ENCODE results near the gene GPR32.
A peak's percentile ranks its signal among the peaks of the same experiment; 100 is the strongest.
"Not testable (repeated sequence)": the region's sequence is repeated elsewhere in the genome, so short reads cannot be mapped to it uniquely, and the experiment has no call there.

GPR32 gene

DNA sequence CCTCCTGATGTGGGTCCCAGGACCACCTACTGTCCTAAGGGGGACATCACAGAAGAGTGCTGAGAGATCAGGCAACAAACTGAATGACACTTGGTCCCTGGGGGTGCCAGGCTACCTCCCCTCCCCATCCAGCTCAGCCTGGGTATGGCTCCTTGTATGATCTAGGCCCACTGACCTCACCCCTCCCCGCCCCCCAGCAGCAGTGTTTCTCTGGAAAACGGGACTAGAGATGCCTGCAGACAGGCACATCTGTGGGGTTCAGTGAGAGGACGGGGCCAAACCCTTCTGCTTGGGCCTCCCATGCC, 29.2 kb downstream of the GPR32 start:
- DNase-seq (ENCODE audit: low read depth in 2 of 3, low spot score in 1 of 3), result no peak

DNA sequence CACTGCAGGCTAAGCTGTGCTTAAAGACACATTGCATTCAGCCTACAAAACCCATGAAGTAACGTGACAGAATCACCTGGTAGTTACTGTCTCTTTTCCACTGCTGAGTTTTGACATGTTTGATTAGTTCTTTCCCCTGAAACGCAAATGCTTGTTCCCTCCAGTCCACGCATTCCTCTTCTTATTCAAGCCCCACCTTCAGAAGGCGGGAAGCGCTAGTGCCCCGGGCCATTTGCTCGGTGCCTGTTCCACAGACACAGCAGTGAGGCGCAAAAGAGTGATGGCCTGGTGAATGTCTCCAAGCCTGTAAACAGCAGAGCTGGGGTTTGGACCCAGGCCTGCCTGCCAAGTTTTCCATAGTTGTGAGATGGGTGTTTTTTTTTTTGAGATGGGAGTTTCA, 30.8 kb downstream of the GPR32 start:
- DNase-seq (ENCODE audit: low read depth in 2 of 3, low spot score in 1 of 3), result no peak

GRCh38 chr19:50803633-50804419, 33.6 kb downstream of the GPR32 start:
- no peak for DNase-seq (ENCODE audit: low read depth in 2 of 3, low spot score in 1 of 3)

DNA sequence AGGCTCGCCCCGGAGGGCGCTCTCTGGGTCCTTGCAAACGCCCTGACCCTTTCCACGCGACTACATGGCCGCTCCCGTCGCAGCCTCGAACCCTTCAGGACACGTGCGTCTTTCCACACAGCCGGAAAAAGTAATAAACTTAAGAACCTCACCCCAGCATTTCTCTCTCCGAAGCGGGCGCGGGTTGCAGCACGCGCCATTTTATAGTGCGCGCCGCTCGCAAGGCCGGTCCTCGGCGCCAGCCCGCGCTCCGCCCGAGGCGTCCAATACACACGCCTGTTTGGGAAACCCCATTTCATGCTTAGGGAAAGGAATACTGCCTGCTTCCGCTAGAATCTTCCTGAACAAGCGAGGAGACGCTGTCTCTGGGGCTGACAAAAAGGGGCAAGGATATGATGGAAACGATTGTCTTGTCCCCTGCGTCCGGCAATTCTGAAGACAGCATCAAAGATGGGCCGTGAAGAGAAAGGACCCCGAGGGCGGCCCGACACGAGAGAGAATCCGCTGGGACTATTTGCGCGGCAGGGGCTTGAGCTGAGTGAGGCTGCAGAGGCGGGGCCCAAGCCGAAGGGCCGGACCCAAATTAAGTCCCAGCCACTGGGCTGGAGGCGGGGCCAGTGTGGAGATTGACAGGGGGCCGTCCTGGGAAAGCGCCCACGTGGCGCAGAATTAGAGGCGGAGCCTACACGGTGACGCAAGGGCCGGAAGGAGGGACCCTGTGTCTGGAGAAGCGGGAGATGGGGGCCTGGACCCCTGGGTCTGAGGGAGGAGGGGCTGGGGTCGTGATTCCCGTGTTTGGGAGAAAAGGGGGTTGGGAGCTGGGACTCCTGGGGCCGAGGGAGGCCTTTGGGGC, 34.4 kb downstream of the GPR32 start:
- peak; percentile 95 to 98 (median 98) for DNase-seq (ENCODE audit: low read depth in 2 of 3, low spot score in 1 of 3)

- no peak for DNase-seq (ENCODE audit: low read depth in 2 of 3, low spot score in 1 of 3)
Measured at GRCh38 chr19:50808856-50809255, 38.6 kb downstream of the GPR32 start.

DNA sequence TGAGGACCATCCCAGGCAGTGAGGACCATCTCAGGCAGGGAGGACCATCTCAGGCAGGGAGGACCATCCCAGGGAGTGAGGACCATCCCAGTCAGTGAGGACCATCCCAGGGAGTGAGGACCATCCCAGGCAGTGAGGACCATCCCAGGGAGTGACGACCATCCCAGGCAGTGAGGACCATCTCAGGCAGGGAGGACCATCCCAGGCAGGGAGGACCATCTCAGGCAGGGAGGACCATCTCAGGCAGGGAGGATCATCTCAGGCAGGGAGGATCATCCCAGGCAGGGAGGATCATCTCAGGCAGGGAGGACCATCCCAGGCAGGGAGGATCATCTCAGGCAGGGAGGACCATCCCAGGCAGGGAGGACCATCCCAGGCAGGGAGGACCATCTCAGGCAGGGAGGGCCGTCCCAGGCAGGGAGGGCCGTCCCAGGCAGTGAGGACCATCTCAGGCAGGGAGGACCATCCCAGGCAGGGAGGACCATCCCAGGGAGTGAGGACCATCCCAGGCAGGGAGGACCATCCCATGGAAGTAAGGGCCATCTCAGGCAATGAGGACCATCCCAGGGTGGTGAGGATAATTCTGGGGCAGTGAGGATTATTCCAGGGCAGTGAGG, 41.5 kb downstream of the GPR32 start:
- DNase-seq (ENCODE audit: low read depth in 2 of 3, low spot score in 1 of 3), result not testable (repeated sequence)

DNA sequence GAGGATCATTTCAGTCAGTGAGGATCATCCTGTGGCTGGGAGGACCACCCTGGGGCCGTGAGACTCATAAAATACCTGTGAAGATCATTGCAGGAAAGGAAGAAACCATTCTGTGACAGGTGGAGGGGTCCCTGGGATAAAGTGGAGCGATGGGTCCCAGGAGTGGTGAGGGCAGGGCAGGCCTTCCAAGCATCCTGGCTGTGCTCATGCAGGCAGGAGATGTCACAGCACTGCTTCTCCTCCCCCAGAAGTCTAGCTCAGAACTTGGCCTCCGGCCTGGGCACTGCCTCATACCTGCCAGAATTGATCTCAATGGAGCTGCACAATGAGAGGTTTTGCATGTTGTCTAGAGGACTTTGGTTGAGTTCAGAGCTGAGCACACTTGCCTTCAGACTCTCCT, 42.2 kb downstream of the GPR32 start:
- no peak for DNase-seq (ENCODE audit: low read depth in 2 of 3, low spot score in 1 of 3)

DNA sequence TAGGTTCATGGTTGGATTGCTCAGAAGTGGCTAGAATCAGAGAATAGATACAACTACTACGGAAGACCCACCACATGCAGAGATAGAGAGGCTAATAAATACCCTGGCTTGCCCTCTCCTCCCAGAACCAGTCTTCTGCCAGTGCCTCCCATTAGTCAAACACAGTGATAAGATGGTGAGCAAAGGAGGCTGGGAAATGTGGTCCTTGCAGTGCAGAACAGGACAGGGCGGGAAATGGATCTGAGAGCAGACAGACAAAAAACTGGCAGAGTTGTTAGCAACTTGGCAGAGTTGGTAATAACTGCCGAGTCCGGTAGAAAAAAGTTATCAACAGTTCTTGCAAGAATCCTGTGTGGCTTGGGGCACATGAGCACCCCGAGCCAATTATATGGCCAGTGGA, 44.6 kb downstream of the GPR32 start:
- DNase-seq (ENCODE audit: low read depth in 2 of 3, low spot score in 1 of 3), result no peak

- no peak for DNase-seq (ENCODE audit: low read depth in 2 of 3, low spot score in 1 of 3)
Measured at GRCh38 chr19:50815439-50815838, 45.2 kb downstream of the GPR32 start.

GRCh38 chr19:50817941-50818858, 47.9 kb downstream of the GPR32 start:
- DNase-seq (ENCODE audit: low read depth in 2 of 3, low spot score in 1 of 3), result peak in 1 of 3 donors; percentile 61

DNA sequence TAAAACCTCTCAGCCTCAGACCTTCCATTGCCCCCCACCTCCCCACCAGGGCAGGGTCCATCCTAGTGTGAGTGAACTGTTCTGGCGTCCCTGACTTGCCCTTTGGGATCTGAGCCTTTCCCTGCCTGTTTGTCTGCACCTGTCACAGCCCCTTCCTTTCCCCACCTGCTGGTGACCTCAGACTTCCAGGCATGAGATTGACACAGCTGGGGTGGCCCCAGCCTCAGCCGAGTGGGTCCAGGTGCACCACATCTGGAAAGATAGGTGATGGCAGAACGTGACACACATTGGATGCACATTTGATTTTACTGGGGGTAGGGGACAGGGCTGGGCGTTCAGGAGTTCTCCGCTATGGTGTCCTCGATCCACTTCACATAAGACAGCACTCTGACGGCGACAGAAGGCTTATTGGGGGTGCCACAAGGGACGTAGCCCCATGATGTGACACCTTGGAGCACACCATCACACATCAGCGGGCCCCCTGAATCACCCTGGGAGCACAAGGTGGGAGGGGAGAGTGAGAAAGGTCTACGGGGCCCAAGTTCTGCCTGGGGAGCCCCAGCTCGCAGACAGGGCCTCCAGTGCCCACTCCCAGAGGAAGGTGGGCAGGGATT, 48.7 kb downstream of the GPR32 start:
- DNase-seq (ENCODE audit: low read depth in 2 of 3, low spot score in 1 of 3), result no peak

DNA sequence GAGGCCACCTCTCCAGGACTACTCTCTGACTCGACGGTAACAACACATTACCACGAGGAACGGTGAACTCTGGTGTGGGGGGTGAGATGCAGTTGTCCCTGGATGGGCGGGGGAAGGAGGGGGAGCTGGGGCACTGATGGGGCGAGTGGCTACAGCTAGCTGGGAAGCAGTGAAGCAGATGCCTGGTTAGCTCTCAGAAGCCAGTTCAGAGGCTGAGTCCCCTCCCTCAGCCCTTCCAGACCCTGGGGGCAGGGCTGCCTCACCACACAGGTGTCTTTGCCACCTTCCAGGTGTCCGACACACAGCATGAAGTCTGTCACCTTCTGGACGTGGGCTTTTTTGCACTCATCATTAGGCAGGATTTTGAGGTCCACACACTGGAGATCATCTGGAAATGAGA, 49.4 kb downstream of the GPR32 start:
- DNase-seq (ENCODE audit: low read depth in 2 of 3, low spot score in 1 of 3), result no peak

DNA sequence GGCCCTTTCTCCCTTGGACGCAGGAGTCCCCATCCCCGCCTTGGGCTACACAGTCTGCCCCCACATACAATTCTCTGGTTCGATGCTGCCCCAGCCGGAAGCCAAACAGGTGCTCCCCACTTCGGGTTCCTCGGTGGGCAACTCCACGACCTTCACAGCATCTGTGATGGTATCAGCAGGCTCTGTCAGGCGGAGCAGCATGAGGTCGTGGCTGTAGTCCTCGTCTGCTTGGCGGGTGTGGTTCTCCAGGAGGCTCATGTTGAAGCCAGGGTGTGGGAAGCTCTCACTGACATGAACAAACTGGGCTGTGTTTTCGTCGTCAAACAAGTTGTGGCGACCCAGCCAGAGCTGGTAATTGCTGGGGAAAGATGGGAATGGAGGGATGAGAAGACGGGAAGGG, 49.8 kb downstream of the GPR32 start:
- no peak for DNase-seq (ENCODE audit: low read depth in 2 of 3, low spot score in 1 of 3)

DNA sequence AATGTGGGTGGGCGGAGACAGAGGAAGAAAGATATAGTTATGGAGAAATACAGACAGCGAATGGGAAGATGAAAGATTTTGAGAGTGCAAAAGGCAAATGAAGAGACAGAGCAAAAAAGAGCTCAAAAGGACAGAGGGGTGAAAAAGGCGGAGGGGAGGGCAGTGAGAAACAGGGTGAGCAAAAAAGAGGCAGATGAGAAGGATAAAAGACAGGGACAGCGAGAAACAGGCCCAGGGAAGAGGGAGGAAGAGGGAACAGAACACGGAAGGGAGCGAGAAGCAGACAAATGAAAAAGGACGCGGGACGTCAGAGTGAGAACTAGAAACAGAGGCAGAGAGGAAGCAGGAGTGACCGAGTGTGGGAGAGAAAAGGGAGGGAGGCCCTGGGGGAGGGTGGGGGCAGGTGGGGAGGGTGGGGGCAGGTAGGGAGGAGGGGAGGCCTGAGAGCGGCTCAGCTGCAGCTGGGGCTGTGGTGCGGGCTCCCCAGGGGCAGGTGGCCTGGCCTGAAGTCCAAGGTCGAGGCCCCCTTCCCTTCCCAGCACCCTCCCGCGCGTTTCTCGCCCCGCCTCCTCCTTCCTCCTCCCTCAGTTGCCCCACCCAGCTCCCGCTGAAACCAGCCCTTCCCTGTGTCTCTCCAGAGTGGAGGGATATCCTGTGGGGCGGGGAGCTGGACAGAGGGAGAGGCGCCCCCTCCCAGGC, 50.4 kb downstream of the GPR32 start:
- DNase-seq (ENCODE audit: low read depth in 2 of 3, low spot score in 1 of 3), result no peak

- no peak for DNase-seq (ENCODE audit: low read depth in 2 of 3, low spot score in 1 of 3)
Measured at GRCh38 chr19:50821248-50821612, 51.0 kb downstream of the GPR32 start.

All from stimulated activated CD4-positive, alpha-beta T cell treated with anti-CD3 and anti-CD28 coated beads, Interleukin-12 subunit alpha, Interleukin-12 subunit beta, amount 100 ng/mL, for 48 hours (primary cell).